NCI-H2171 (cell line): ENCODE measurements around the gene PKHD1.

Source experiments
- DNase-seq: peaks from one replicate; lab custom pipeline; 2025; lab: John Stamatoyannopoulos, UW

The PKHD1 gene

GRCh38 chr6:52045481-52045880 is 41.9 kb downstream of the PKHD1 start:
- no peak for DNase-seq

GRCh38 chr6:52045033-52045432 is 42.4 kb downstream of the PKHD1 start:
- DNase-seq: no peak

- no peak for DNase-seq
Observed at GRCh38 chr6:52042141-52042885, 45.1 kb downstream of the PKHD1 start.

- no peak for DNase-seq
Observed at GRCh38 chr6:52041134-52041533, 46.3 kb downstream of the PKHD1 start.

GRCh38 chr6:52027699-52028098 is 59.7 kb downstream of the PKHD1 start:
- no peak for DNase-seq

GRCh38 chr6:52024451-52025068 is 62.9 kb downstream of the PKHD1 start:
- DNase-seq: no peak

GRCh38 chr6:52022675-52023074 is 64.7 kb downstream of the PKHD1 start:
- no peak for DNase-seq

GRCh38 chr6:52020945-52021570 is 66.4 kb downstream of the PKHD1 start:
- DNase-seq: peak; percentile 1

GRCh38 chr6:52019881-52020280 is 67.5 kb downstream of the PKHD1 start:
- no peak for DNase-seq

GRCh38 chr6:52019092-52019491 is 68.3 kb downstream of the PKHD1 start:
- DNase-seq: no peak

- no peak for DNase-seq
Observed at GRCh38 chr6:52016915-52017748, 70.3 kb downstream of the PKHD1 start.

GRCh38 chr6:52015953-52016352 is 71.5 kb downstream of the PKHD1 start:
- DNase-seq: no peak

GRCh38 chr6:52014391-52014790 is 73.0 kb downstream of the PKHD1 start:
- DNase-seq: no peak

GRCh38 chr6:52013035-52013434 is 74.4 kb downstream of the PKHD1 start:
- no peak for DNase-seq

- DNase-seq: no peak
Observed at GRCh38 chr6:52012582-52012981, 74.8 kb downstream of the PKHD1 start.

GRCh38 chr6:52010806-52011205 is 76.6 kb downstream of the PKHD1 start:
- DNase-seq: no peak

- DNase-seq: no peak
Observed at GRCh38 chr6:52010145-52010544, 77.3 kb downstream of the PKHD1 start.

GRCh38 chr6:52009466-52010140 is 77.8 kb downstream of the PKHD1 start:
- DNase-seq: no peak

- DNase-seq: no peak
Observed at GRCh38 chr6:52000064-52000463, 87.3 kb downstream of the PKHD1 start.

- DNase-seq: no peak
Observed at GRCh38 chr6:51996296-51996947, 91.0 kb downstream of the PKHD1 start.

- no peak for DNase-seq
Observed at GRCh38 chr6:51995214-51995755, 92.1 kb downstream of the PKHD1 start.
